CD8-positive, alpha-beta memory T cell (primary cell): ENCODE results near the gene NPSR1. TPM values are rescaled to one million over a fixed set of nuclear protein-coding genes. Genes with fewer than 3 reads are reported as not detected.
"Not testable (repeated sequence)": the region's sequence is repeated elsewhere in the genome, so short reads cannot be mapped to it uniquely, and the experiment has no call there.

Experiments used
- CTCF ChIA-PET: fragments of 350-600 bp; sonication (Branson Sonifier 250); formaldehyde crosslinking; loops from one replicate; lab custom pipeline; 2021; ENCODE audit warnings: antibody characterized with exemption; lab: Charles Lee
- POLR2A ChIA-PET: fragments of 350-600 bp; sonication (Branson Sonifier 250); formaldehyde crosslinking; loops from one replicate; lab custom pipeline; 2021; ENCODE audit warnings: antibody characterized with exemption; lab: Charles Lee
- DNase-seq, 5 donors: peaks; one replicate each; pipeline versions ENCODE4 v3.0.0 to v3.0.0-alpha.2; 2020 to 2022; ENCODE audit warnings: mixed read lengths in 1 of 5
- H3K27ac ChIP-seq: one replicate; pipeline ENCODE4 v1.7.0; 2013; ENCODE audit warnings: low read depth, mild to moderate bottlenecking, low read length, moderate library complexity
- H3K27me3 ChIP-seq: 2 replicates; pipeline ENCODE4 v1.7.0; 2013; ENCODE audit warnings: low read length, mild to moderate bottlenecking; ENCODE audit not compliant: insufficient read depth, poor library complexity, severe bottlenecking
- H3K36me3 ChIP-seq: 2 replicates; pipeline ENCODE4 v1.7.0; 2013; ENCODE audit warnings: mild to moderate bottlenecking, low read length, moderate library complexity; ENCODE audit not compliant: insufficient read depth
- H3K4me1 ChIP-seq: 2 replicates; pipeline ENCODE4 v1.7.0; 2013; ENCODE audit warnings: mild to moderate bottlenecking, low read length, moderate library complexity; ENCODE audit not compliant: insufficient read depth
- H3K4me3 ChIP-seq: 2 replicates; pipeline ENCODE4 v1.7.0; 2013; ENCODE audit warnings: mild to moderate bottlenecking, low read length
- H3K9me3 ChIP-seq: 2 replicates; pipeline ENCODE4 v1.7.0; 2013; ENCODE audit warnings: mild to moderate bottlenecking, low read length
- H3K27ac Mint-ChIP-seq, 8 donors: one replicate each; pipeline ENCODE4 v1.8.0; 2020 to 2021; ENCODE audit warnings: mixed read lengths in 8 of 8, mild to moderate bottlenecking in 6 of 8, inconsistent platforms in 3 of 8, moderate library complexity in 3 of 8
- H3K27me3 Mint-ChIP-seq, 2 donors: one replicate each; pipeline ENCODE4 v1.8.0; 2020 to 2021; ENCODE audit warnings: mixed read lengths in 2 of 2, mild to moderate bottlenecking in 1 of 2, moderate library complexity in 1 of 2
- H3K36me3 Mint-ChIP-seq, 3 donors: one replicate each; pipeline ENCODE4 v1.8.0; 2020 to 2021; ENCODE audit warnings: mixed read lengths in 3 of 3, inconsistent platforms in 1 of 3, mild to moderate bottlenecking in 1 of 3
- H3K4me1 Mint-ChIP-seq, 3 donors: one replicate each; pipeline ENCODE4 v1.8.0; 2020 to 2021; ENCODE audit warnings: mixed read lengths in 3 of 3, inconsistent platforms in 1 of 3, mild to moderate bottlenecking in 1 of 3
- H3K4me3 Mint-ChIP-seq, 7 donors: one replicate each; pipeline ENCODE4 v1.8.0; 2020 to 2021; ENCODE audit warnings: mixed read lengths in 7 of 7, mild to moderate bottlenecking in 6 of 7, moderate library complexity in 4 of 7, inconsistent platforms in 2 of 7
- H3K9me3 Mint-ChIP-seq, 5 donors: one replicate each; pipeline ENCODE4 v1.8.0; 2020 to 2022; ENCODE audit warnings: mixed read lengths in 5 of 5, mild to moderate bottlenecking in 3 of 5, moderate library complexity in 2 of 5, inconsistent platforms in 1 of 5
- polyA plus RNA-seq: library from polyadenylated mRNA; unstranded; fragments of 300-500 nt; fragmentation: Illumina TruSeq; gene quantifications from one replicate; pipeline ENCODE4 v1.2.3, GENCODE V29; 2021
- total RNA-seq, 2 experiments: library from RNA; stranded (reverse); gene quantifications; one replicate each; pipeline ENCODE4 v1.2.3, GENCODE V29; 2021

Gene NPSR1
- total and polyA plus RNA-seq, 3 experiments from 2014 or later: not detected

GRCh38 chr7:34870041-34870440 lies 212.0 kb downstream of the NPSR1 start:
- H3K4me1 Mint-ChIP-seq, H3K4me3 ChIP-seq, H3K9me3 ChIP-seq, H3K27ac ChIP-seq, H3K36me3 ChIP-seq, POLR2A ChIA-PET, H3K27ac Mint-ChIP-seq, H3K9me3 Mint-ChIP-seq, DNase-seq, H3K36me3 Mint-ChIP-seq, H3K27me3 Mint-ChIP-seq, H3K27me3 ChIP-seq, CTCF ChIA-PET, H3K4me3 Mint-ChIP-seq, H3K4me1 ChIP-seq: not testable (repeated sequence)

DNA sequence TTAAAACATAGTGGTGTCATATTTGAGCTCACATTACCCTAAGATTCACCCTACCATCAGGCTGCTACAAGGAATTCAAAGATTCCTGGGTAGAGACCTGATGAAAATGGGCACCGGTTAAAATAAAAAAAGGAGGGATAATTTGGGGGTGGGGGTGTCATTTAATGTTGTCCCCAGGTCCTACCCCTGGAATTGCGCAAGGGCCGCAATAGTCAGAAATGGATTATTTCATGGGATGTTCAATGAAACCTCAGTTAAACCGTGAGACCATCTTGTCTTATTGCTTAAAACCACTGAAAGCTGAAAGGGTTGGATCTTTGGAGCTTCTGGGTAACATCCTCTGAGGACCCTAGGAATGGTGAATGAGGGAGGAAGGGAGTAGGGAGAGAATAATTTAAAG lies 216.3 kb downstream of the NPSR1 start:
- H3K27me3 ChIP-seq, H3K4me3 ChIP-seq, H3K9me3 Mint-ChIP-seq, H3K9me3 ChIP-seq, DNase-seq, H3K27ac Mint-ChIP-seq, H3K27ac ChIP-seq, CTCF ChIA-PET, H3K27me3 Mint-ChIP-seq, H3K4me3 Mint-ChIP-seq, POLR2A ChIA-PET, H3K36me3 ChIP-seq, H3K4me1 Mint-ChIP-seq, H3K4me1 ChIP-seq, H3K36me3 Mint-ChIP-seq: not testable (repeated sequence)

GRCh38 chr7:34875481-34875880 lies 217.5 kb downstream of the NPSR1 start:
- Mint-ChIP-seq H3K36me3 (no peaks in the 10 kb centered on the region), H3K4me3 (no peak overlapping the region), H3K4me1 (no peaks in the 10 kb centered on the region), H3K27ac (peak overlapping the region in 1 of 8 donors; percentile 38), H3K27me3 (peaks cover 6 to 7% of the 10 kb centered on the region in 2 donors), H3K9me3 (peaks cover 0 to 7% (median 4%) of the 10 kb centered on the region in 5 donors)
- CTCF ChIA-PET: no interaction called here
- Histone ChIP-seq H3K4me1 (no peaks in the 10 kb centered on the region), H3K4me3 (no peak overlapping the region), H3K27ac (no peak overlapping the region), H3K27me3 (no peaks in the 10 kb centered on the region), H3K9me3 (no peaks in the 10 kb centered on the region), H3K36me3 (no peaks in the 10 kb centered on the region)
- DNase-seq: no peak
- POLR2A ChIA-PET: no interaction called here

GRCh38 chr7:34878944-34879735 lies 221.1 kb downstream of the NPSR1 start:
- H3K36me3 ChIP-seq, DNase-seq, H3K27me3 ChIP-seq, H3K4me1 ChIP-seq, H3K4me3 ChIP-seq, H3K4me3 Mint-ChIP-seq, H3K27ac Mint-ChIP-seq, H3K4me1 Mint-ChIP-seq, H3K36me3 Mint-ChIP-seq, H3K27ac ChIP-seq, POLR2A ChIA-PET, CTCF ChIA-PET, H3K9me3 ChIP-seq: not testable (repeated sequence)
- peaks cover 10 to 11% of the 10 kb centered on the region in 2 donors for H3K27me3 Mint-ChIP-seq
- H3K9me3 Mint-ChIP-seq: peaks cover 7 to 17% (median 13%) of the 10 kb centered on the region in 5 donors

- CTCF ChIA-PET: no interaction called here
- Histone ChIP-seq H3K9me3 (no peaks in the 10 kb centered on the region), H3K4me1 (no peaks in the 10 kb centered on the region), H3K27me3 (no peaks in the 10 kb centered on the region), H3K4me3 (no peak overlapping the region), H3K27ac (no peak overlapping the region), H3K36me3 (no peaks in the 10 kb centered on the region)
- no peak for DNase-seq
- Mint-ChIP-seq H3K27me3 (peaks cover 10 to 11% of the 10 kb centered on the region in 2 donors), H3K36me3 (no peaks in the 10 kb centered on the region), H3K4me1 (no peaks in the 10 kb centered on the region), H3K4me3 (no peak overlapping the region), H3K27ac (no peak overlapping the region), H3K9me3 (peaks cover 8 to 18% (median 13%) of the 10 kb centered on the region in 5 donors)
- POLR2A ChIA-PET: no interaction called here
Measured at GRCh38 chr7:34879871-34880270, 221.9 kb downstream of the NPSR1 start.

- H3K9me3 Mint-ChIP-seq: peaks cover 8 to 18% (median 13%) of the 10 kb centered on the region in 5 donors
- not testable (repeated sequence) for H3K27me3 Mint-ChIP-seq
Measured at GRCh38 chr7:34883855-34884254, 225.8 kb downstream of the NPSR1 start.

DNA sequence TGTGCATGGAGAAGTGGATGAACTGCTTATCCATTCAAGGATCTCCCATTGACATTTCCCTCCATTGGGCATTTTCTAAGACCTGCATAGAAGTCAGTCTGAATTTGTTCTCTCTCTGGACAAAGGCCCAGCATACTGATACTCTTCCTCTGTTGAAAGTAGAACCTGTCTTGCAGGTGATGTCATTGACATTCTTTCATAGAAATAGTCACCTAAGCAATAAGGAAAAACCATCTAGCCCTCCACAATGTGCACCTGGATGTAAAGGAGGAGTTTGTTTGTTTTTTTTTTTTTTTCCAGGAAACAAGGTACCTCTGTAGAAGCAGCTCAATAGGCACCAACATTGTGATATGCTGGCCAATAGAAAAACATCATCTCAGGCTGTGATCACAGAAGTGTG lies 228.8 kb downstream of the NPSR1 start:
- H3K9me3 Mint-ChIP-seq: peaks cover 8 to 16% (median 12%) of the 10 kb centered on the region in 5 donors
- no peaks in the 10 kb centered on the region for H3K36me3 ChIP-seq
- ChIA-PET POLR2A (no interaction called here), CTCF (no interaction called here)
- H3K27me3 ChIP-seq: no peaks in the 10 kb centered on the region
- no peak for DNase-seq
- H3K4me1 ChIP-seq: no peaks in the 10 kb centered on the region
- H3K27ac Mint-ChIP-seq: no peak overlapping the region
- no peak overlapping the region for H3K4me3 Mint-ChIP-seq
- no peaks in the 10 kb centered on the region for H3K36me3 Mint-ChIP-seq
- no peak overlapping the region for H3K27ac ChIP-seq
- H3K4me1 Mint-ChIP-seq: no peaks in the 10 kb centered on the region
- no peak overlapping the region for H3K4me3 ChIP-seq
- H3K9me3 ChIP-seq: no peaks in the 10 kb centered on the region
- peaks cover 6 to 19% of the 10 kb centered on the region in 2 donors for H3K27me3 Mint-ChIP-seq

More at GRCh38 chr7:34883855-34884254, 225.8 kb downstream of the NPSR1 start:
- H3K27ac ChIP-seq, DNase-seq, H3K36me3 ChIP-seq, H3K27me3 ChIP-seq, H3K4me1 Mint-ChIP-seq, H3K4me3 Mint-ChIP-seq, H3K4me1 ChIP-seq, H3K9me3 ChIP-seq, POLR2A ChIA-PET, H3K27ac Mint-ChIP-seq, H3K4me3 ChIP-seq, H3K36me3 Mint-ChIP-seq, CTCF ChIA-PET: not testable (repeated sequence)

- Histone ChIP-seq H3K36me3 (no peaks in the 10 kb centered on the region), H3K27me3 (no peaks in the 10 kb centered on the region), H3K4me3 (no peak overlapping the region), H3K4me1 (no peaks in the 10 kb centered on the region), H3K9me3 (no peaks in the 10 kb centered on the region), H3K27ac (no peak overlapping the region)
- no peak for DNase-seq
- peaks cover 4 to 12% (median 9%) of the 10 kb centered on the region in 5 donors for H3K9me3 Mint-ChIP-seq
- H3K27me3 Mint-ChIP-seq: peaks cover 6 to 27% of the 10 kb centered on the region in 2 donors
- ChIA-PET POLR2A (no interaction called here), CTCF (no interaction called here)
- H3K27ac Mint-ChIP-seq: no peak overlapping the region
- no peaks in the 10 kb centered on the region for H3K4me1 Mint-ChIP-seq
- no peaks in the 10 kb centered on the region for H3K36me3 Mint-ChIP-seq
- no peak overlapping the region for H3K4me3 Mint-ChIP-seq
Measured at GRCh38 chr7:34889951-34890350, 231.9 kb downstream of the NPSR1 start.
